ENCODE measurements around the gene TTC8. TPM values are rescaled to one million over a fixed set of nuclear protein-coding genes. Genes with fewer than 3 reads are reported as not detected.
"Not testable (repeated sequence)": the region's sequence is repeated elsewhere in the genome, so short reads cannot be mapped to it uniquely, and the experiment has no call there.

Gene TTC8
- polyA plus RNA-seq, 1 of the 3 experiments (the other 2 are of a cell fraction), result 51.6 TPM

DNA sequence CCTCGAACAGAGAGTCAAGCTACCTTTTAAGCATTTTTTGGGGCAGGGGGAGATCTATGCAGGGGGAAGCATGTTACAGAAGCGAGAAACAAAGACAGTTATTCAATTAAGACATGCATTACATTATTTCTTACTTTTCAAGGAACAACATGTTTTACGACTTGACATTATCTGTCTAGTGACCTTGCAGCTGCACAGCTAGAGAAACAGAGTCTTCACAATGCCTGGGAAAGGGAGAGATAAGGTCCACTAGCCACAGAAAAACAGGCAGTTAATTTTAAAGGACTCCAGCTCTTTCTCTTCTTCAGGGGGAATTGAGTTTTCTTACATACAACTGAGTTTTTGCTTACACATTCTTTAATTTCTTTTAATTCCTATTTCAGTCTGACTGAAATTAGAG, 4.8 kb upstream of the TTC8 start:
- not testable (repeated sequence) for H3F3A ChIP-seq (replicated peaks; ENCODE audit: insufficient read depth); H3K79me2 ChIP-seq (ENCODE audit: insufficient read depth); H3K9me3 ChIP-seq; H3K4me2 ChIP-seq; H3K27me3 ChIP-seq (ENCODE audit: insufficient read depth); H3K9me2 ChIP-seq; H2AFZ ChIP-seq (ENCODE audit: low read depth); H3K9ac ChIP-seq; H4K20me1 ChIP-seq (ENCODE audit: insufficient read depth); DNase-seq; H3K36me3 ChIP-seq (replicated peaks in 1 of 2; ENCODE audit: control insufficient read depth in 1 of 2, insufficient read depth in 2 of 2, low read length in 1 of 2); H3K4me3 ChIP-seq (ENCODE audit: low read depth in 2 of 2, low read length in 1 of 2)
- peak overlapping the region in 1 of 2 experiments; percentile 87; a peak in 2 of 4 replicates for H3K27ac ChIP-seq (ENCODE audit: low read depth in 2 of 2, low read length in 1 of 2)
- WGBS (ENCODE audit: low lambda C conversion rate), result 49% methylated on average over 3 of the region's 3 CpGs
- ChIA-PET CTCF (interaction anchor here (0.7 to 1.4 kb wide), 7 partner anchors 9 to 152 kb away, joined by 3 to 4 read pairs (median 3); partner anchors contain the start of gene EML5), POLR2A (interaction anchor here (0.8 kb wide), 1 partner anchor 34 kb away, joined by 4 read pairs; no protein-coding TSS in a partner anchor)
- peaks cover 0 to 21% of the 10 kb centered on the region in 2 experiments; a peak in 2 of 4 replicates for H3K4me1 ChIP-seq (ENCODE audit: control insufficient read depth in 1 of 2, insufficient read depth in 2 of 2, low read depth in 1 of 2, low read length in 1 of 2)
- 0 out of 2 replicates have a peak, but pooled peaks have one; percentile 8 for TF ChIP-seq GATA2 (CRISPR knock-in tag; IDR thresholded peaks at IDR 0.05)

GRCh38 chr14:88821378-88821777, 3.1 kb upstream of the TTC8 start:
- H3K36me3 ChIP-seq (replicated peaks in 1 of 2; ENCODE audit: control insufficient read depth in 1 of 2, insufficient read depth in 2 of 2, low read length in 1 of 2), result no peaks in the 10 kb centered on the region
- H3F3A ChIP-seq (replicated peaks; ENCODE audit: insufficient read depth), result peaks cover 6% of the 10 kb centered on the region
- H3K4me3 ChIP-seq (ENCODE audit: low read depth in 2 of 2, low read length in 1 of 2), result peak overlapping the region in 1 of 2 experiments; percentile 15; a peak in 1 of 4 replicates
- H2AFZ ChIP-seq (ENCODE audit: low read depth), result no peak overlapping the region
- no peaks in the 10 kb centered on the region for H4K20me1 ChIP-seq (ENCODE audit: insufficient read depth)
- H3K9me3 ChIP-seq, result no peaks in the 10 kb centered on the region
- no peaks in the 10 kb centered on the region for H3K9me2 ChIP-seq
- WGBS (ENCODE audit: low lambda C conversion rate), result 44% methylated on average over 2 of the region's 2 CpGs
- H3K9ac ChIP-seq, result no peak overlapping the region
- DNase-seq, result no peak
- CTCF ChIA-PET, result no interaction called here
- peaks cover 14% of the 10 kb centered on the region for H3K79me2 ChIP-seq (ENCODE audit: insufficient read depth)
- TF ChIP-seq USF2 (IDR thresholded peaks at IDR 0.05; ENCODE audit: borderline replicate concordance, low read depth, low read length), result no peak
- peak; percentile 12; the same call in 1 of the 2 replicates for TF ChIP-seq RAD21 (IDR thresholded peaks at IDR 0.05; ENCODE audit: low read length)
- TF ChIP-seq SMC3 (IDR thresholded peaks at IDR 0.05; ENCODE audit: low read depth, low read length), result no peak
- TF ChIP-seq POLR2AphosphoS5 (IDR thresholded peaks at IDR 0.05; ENCODE audit: low read depth, low read length), result no peak
- no peak for TF ChIP-seq ELF1 (IDR thresholded peaks at IDR 0.05)
- TF ChIP-seq RCOR1 (IDR thresholded peaks at IDR 0.05; ENCODE audit: low read length), result peak; percentile 58; the same call in 1 of the 2 replicates
- no peak for TF ChIP-seq GATA2 (CRISPR knock-in tag; IDR thresholded peaks at IDR 0.05)
- peak; percentile 64; the same call in 1 of the 2 replicates for TF ChIP-seq MXI1 (IDR thresholded peaks at IDR 0.05; ENCODE audit: low read depth, low read length)
- TF ChIP-seq PBX3 (IDR thresholded peaks at IDR 0.05), result no peak
- TF ChIP-seq EP300 (IDR thresholded peaks at IDR 0.05; ENCODE audit: borderline replicate concordance in 1 of 2, low read depth in 1 of 2, low read length in 1 of 2), result peak in 1 of 2 experiments; percentile 38; a peak in 1 of 4 replicates
- POLR2A ChIA-PET, result no interaction called here
- H3K27me3 ChIP-seq (ENCODE audit: insufficient read depth), result no peaks in the 10 kb centered on the region
- peak overlapping the region in 1 of 2 experiments; percentile 100; a peak in 2 of 4 replicates for H3K27ac ChIP-seq (ENCODE audit: low read depth in 2 of 2, low read length in 1 of 2)
- H3K4me1 ChIP-seq (ENCODE audit: control insufficient read depth in 1 of 2, insufficient read depth in 2 of 2, low read depth in 1 of 2, low read length in 1 of 2), result peaks cover 0 to 21% of the 10 kb centered on the region in 2 experiments; a peak in 2 of 4 replicates
- no peak overlapping the region for H3K4me2 ChIP-seq

Data from SK-N-SH (cell line).